SK-N-MC (cell line): Measurements from ENCODE around the gene METAP2.

Experiments
- EZH2 ChIP-seq: fragments of 200-600 bp; sonication (generic); IDR thresholded peaks from one replicate; pipeline ENCODE4 v1.6.1; 2017; ENCODE audit warnings: antibody characterized with exemption
- FOXP2 ChIP-seq: optimal IDR thresholded peaks from 2 replicates; pipeline ENCODE3; 2011; ENCODE audit warnings: mild to moderate bottlenecking, moderate library complexity; ENCODE audit not compliant: insufficient read depth; ENCODE audit errors: extremely low read length, control extremely low read depth

DNA sequence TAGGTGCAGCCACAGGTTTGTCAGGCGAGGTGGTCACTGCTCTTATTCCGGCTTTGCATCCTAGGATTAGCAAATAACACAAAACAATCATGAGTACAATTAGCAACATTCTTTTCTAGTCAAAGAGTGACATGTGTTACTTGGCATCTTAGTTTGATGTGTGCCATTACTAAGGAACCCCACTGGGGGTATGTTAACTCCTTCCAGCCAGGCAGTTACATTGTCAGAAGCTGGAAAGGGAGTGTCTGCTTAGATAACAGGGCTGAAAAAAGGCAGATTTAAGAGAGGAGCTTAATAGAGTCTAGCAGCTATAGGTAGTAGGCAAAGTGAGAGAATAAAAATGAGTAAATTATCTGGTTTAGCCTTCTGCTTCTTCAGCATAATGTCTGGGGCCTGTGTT, 30.5 kb upstream of the METAP2 start:
- no peak for TF ChIP-seq EZH2
- TF ChIP-seq FOXP2, result no peak
